ENCODE data around the gene DPPA3. TPM values are rescaled to one million over a fixed set of nuclear protein-coding genes. Genes with fewer than 3 reads are reported as not detected.

The DPPA3 gene
- total and polyA plus RNA-seq, 2 of the 8 experiments (the other 6 are each of a cell fraction or from before 2014, with no cell fraction given), result 0.30 to 1.2 TPM

DNA sequence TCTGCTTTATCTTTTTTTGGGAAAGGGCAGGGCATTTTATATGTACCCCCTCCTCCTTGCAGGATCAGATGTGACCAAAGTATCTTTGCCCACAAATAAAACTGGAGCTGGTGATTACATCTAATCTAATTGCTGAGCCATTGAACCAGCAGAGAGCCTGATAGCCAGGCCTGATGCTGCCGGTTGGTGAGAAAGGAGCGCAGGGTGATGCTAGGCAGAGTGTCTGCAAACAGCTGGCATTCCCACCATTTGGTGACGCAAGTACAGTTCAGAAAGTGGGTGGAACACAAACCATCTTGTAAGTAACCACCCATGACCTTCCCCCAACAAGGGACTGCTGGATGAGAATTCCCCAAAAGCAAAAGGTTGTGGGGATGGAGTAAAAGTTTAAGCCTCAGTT is 12.7 kb downstream of the DPPA3 start:
- Histone ChIP-seq H2AFZ (ENCODE audit: low read length) (peak overlapping the region; percentile 81), H3K9ac (replicated peaks in 1 of 4; ENCODE audit: extremely low read depth in 1 of 4, low read depth in 3 of 4, low read length in 3 of 4) (no peak overlapping the region)
- WGBS, 2 experiments (ENCODE audit: extremely low coverage in 1 of 2, insufficient coverage in 1 of 2, insufficient read length in 1 of 2, insufficient replicate concordance in 2 of 2, low coverage in 1 of 2, low lambda C conversion rate in 2 of 2, missing lambda C conversion rate in 1 of 2), result 89% methylated on average over 3 of the region's 3 CpGs; no CpG with 5 or more reads in 1 of the 2 experiments
- TF ChIP-seq CEBPB (IDR thresholded peaks at IDR 0.05; ENCODE audit: low read depth, low read length) (no peak), NRF1 (IDR thresholded peaks at IDR 0.05; ENCODE audit: low read depth, low read length) (no peak), TCF12 (IDR thresholded peaks at IDR 0.05; ENCODE audit: low read depth, low read length) (no peak), GABPA (IDR thresholded peaks at IDR 0.05; ENCODE audit: borderline replicate concordance, insufficient read depth, low read length) (no peak), BACH1 (IDR thresholded peaks at IDR 0.05; ENCODE audit: low read length) (no peak), POLR2AphosphoS5 (IDR thresholded peaks at IDR 0.05; ENCODE audit: low read depth, low read length) (no peak), TAF1 (IDR thresholded peaks at IDR 0.05; ENCODE audit: low read depth, low read length) (no peak), SP1 (IDR thresholded peaks at IDR 0.05; ENCODE audit: low read depth, low read length) (no peak), JUN (IDR thresholded peaks at IDR 0.05; ENCODE audit: low read depth, low read length) (no peak), PHF8 (conservative IDR thresholded peaks at IDR 0.05; ENCODE audit: low read depth, low read length) (no peak), KDM5A (IDR thresholded peaks at IDR 0.05; ENCODE audit: low read length) (no peak), CTBP2 (IDR thresholded peaks at IDR 0.05; ENCODE audit: borderline replicate concordance, insufficient read depth, insufficient read length, low read length) (no peak), CBX8 (IDR thresholded peaks at IDR 0.05; ENCODE audit: borderline replicate concordance, low read depth, low read length) (no peak), CHD2 (IDR thresholded peaks at IDR 0.05; ENCODE audit: low read length) (no peak), KDM4A (IDR thresholded peaks at IDR 0.05; ENCODE audit: low read depth, low read length, severe bottlenecking) (no peak)

More for the DNA sequence above, 12.7 kb downstream of the DPPA3 start:
- ChIA-PET POLR2A (ENCODE audit: partially characterized antibody) (interaction anchor here (1.6 kb wide), 1 partner anchor 29 kb away, joined by 3 read pairs; no protein-coding TSS in a partner anchor), CTCF (ENCODE audit: partially characterized antibody) (interaction anchor here (0.6 to 1.8 kb wide), 6 partner anchors 8 to 776 kb away, joined by 3 to 6 read pairs (median 4); no protein-coding TSS in a partner anchor)
- H2BK20ac ChIP-seq (ENCODE audit: low read length), result no peak overlapping the region; the same call in 1 of the 2 replicates
- no peak for DNase-seq (ENCODE audit: low read depth in 1 of 2, low spot score in 2 of 2)
- no peak overlapping the region for H3K4ac ChIP-seq (replicated peaks; ENCODE audit: insufficient read length, low read depth, low read length)
- no peak overlapping the region for H3K18ac ChIP-seq (ENCODE audit: extremely low read depth, low read length)
- no peaks in the 10 kb centered on the region for H4K20me1 ChIP-seq (replicated peaks in 1 of 2; ENCODE audit: control insufficient read depth in 1 of 2, insufficient read depth in 2 of 2, low read length in 2 of 2)
- no peak overlapping the region for H2BK120ac ChIP-seq (replicated peaks; ENCODE audit: low read depth, low read length)
- H4K91ac ChIP-seq (replicated peaks; ENCODE audit: insufficient read length, low read length), result peak overlapping the region; percentile 12
- no peaks in the 10 kb centered on the region for H3K79me1 ChIP-seq (ENCODE audit: low read depth, low read length)
- H4K5ac ChIP-seq (ENCODE audit: insufficient read length, low read depth, low read length), result no peak overlapping the region
- 0 out of 4 replicates have a peak, but pooled peaks cover 0 to 4% of the 10 kb centered on the region in 2 experiments for H3K9me3 ChIP-seq (ENCODE audit: insufficient read depth in 2 of 2, low read depth in 1 of 2, low read length in 1 of 2)
- H3K4me2 ChIP-seq (ENCODE audit: insufficient read depth in 1 of 2, low read depth in 2 of 2, low read length in 2 of 2), result no peak overlapping the region
- no peak overlapping the region for H3K23ac ChIP-seq (ENCODE audit: insufficient read length)
- no peak overlapping the region for H2BK5ac ChIP-seq (ENCODE audit: low read depth, low read length)
- no peak overlapping the region for H4K8ac ChIP-seq (ENCODE audit: extremely low read depth, insufficient read depth, low read length)
- no peaks in the 10 kb centered on the region for H3K23me2 ChIP-seq (ENCODE audit: low read depth, low read length)
- no peak overlapping the region for H2BK15ac ChIP-seq (ENCODE audit: low read length)
- peak overlapping the region; percentile 86; the same call in 1 of the 2 replicates for H2BK12ac ChIP-seq (ENCODE audit: low read depth, low read length)
- H3K79me2 ChIP-seq (ENCODE audit: control insufficient read depth in 1 of 2, insufficient read depth in 2 of 2, low read length in 2 of 2), result no peaks in the 10 kb centered on the region
- H3K4me1 ChIP-seq (replicated peaks in 1 of 4; ENCODE audit: control insufficient read depth in 3 of 4, insufficient read depth in 4 of 4, low read length in 3 of 4), result no peaks in the 10 kb centered on the region
- H2AK5ac ChIP-seq (ENCODE audit: low read depth, low read length), result no peak overlapping the region
- FAIRE-seq, result no peak
- no peak overlapping the region for H3K4me3 ChIP-seq (ENCODE audit: extremely low read depth in 1 of 4, insufficient read depth in 2 of 4, low read depth in 3 of 4, low read length in 4 of 4)
- H3K27me3 ChIP-seq (replicated peaks in 1 of 4; ENCODE audit: control insufficient read depth in 3 of 4, extremely low read depth in 1 of 4, insufficient read depth in 3 of 4, low read length in 3 of 4), result no peaks in the 10 kb centered on the region
- no peak overlapping the region for H3K27ac ChIP-seq (ENCODE audit: low read depth, low read length)
- no peaks in the 10 kb centered on the region for H3K36me3 ChIP-seq (ENCODE audit: control insufficient read depth in 2 of 4, insufficient read depth in 4 of 4, low read length in 3 of 4)
- H3K56ac ChIP-seq (replicated peaks; ENCODE audit: insufficient read length, low read depth, low read length), result no peak overlapping the region
- H3K14ac ChIP-seq (ENCODE audit: insufficient read length), result no peak overlapping the region
